ENCODE results near the gene NANOS3. TPM values are rescaled to one million over a fixed set of nuclear protein-coding genes. Genes with fewer than 3 reads are reported as not detected.
A peak's percentile ranks its signal among the peaks of the same experiment; 100 is the strongest.
"Not testable (repeated sequence)": the region's sequence is repeated elsewhere in the genome, so short reads cannot be mapped to it uniquely, and the experiment has no call there.

NANOS3 gene
- total RNA-seq, 1 experiment from 2014 or later: not detected

DNA sequence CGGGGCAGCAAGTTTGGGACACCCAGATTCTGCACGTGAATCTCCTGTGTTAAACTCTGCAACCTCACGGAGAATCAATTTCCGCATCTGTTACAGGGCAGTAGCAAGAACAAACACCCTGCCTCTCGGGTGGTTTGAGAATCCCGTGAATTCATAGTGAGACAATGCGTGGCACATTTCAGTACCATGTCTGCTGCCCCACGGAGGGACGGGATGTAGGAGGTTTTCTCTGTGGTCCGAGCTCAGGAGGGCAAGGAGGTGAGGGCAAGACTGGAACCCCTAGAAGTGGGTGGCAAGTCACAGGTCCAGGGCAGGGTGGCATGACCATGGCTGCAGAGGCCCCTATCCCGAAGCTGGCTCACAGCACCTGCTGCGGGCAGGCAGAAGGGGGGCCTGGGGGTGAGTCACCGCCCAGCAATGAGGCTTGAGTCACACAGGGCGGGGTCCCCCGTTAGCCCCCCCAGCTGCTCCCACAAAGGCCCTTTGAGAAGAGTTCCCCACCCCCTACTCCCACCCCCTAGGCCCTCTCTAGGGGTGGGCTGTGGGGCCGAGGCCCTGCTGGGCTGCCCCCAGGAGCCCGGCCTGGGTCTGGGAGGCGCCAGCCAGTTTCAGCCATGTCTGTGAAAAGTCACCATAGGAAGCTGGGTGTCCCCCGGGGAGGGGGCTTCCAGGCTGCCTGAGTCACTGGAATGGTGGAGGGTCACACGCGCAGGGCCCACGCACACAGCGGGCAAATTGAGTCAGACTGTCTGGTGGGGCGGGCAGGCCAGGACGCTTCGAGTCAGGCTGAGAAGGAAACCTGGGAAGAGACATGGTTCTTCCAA is 25.8 kb upstream of the NANOS3 start:
- Histone ChIP-seq H3K9me3 (ENCODE audit: control insufficient read depth in 1 of 2, insufficient read depth in 1 of 2, low read depth in 1 of 2, low read length in 2 of 2) (no peaks in the 10 kb centered on the region), H3K27ac (ENCODE audit: low read depth, low read length) (peak overlapping the region; percentile 100), H4K20me1 (ENCODE audit: insufficient read depth) (no peaks in the 10 kb centered on the region), H3K4me1 (ENCODE audit: control insufficient read depth in 1 of 2, insufficient read depth in 2 of 2, low read length in 2 of 2) (peaks cover 80 to 99% of the 10 kb centered on the region in 2 experiments), H3K9me2 (ENCODE audit: insufficient read depth) (no peaks in the 10 kb centered on the region), H3K9ac (ENCODE audit: low read length) (peak overlapping the region; percentile 90), H3K36me3 (ENCODE audit: control insufficient read depth in 1 of 2, insufficient read depth in 2 of 2, low read length in 2 of 2) (no peaks in the 10 kb centered on the region), H2AFZ (ENCODE audit: low read depth, low read length, poor library complexity, severe bottlenecking) (no peak overlapping the region), H3K27me3 (ENCODE audit: insufficient read depth, low read length) (no peaks in the 10 kb centered on the region), H3K4me2 (ENCODE audit: low read length) (peak overlapping the region; percentile 99), H3K79me2 (ENCODE audit: insufficient read depth, low read length) (no peaks in the 10 kb centered on the region), H3K4me3 (replicated peaks in 1 of 2; ENCODE audit: low read depth in 1 of 2, low read length in 2 of 2) (peak overlapping the region; percentile 31 to 58)
- ChIA-PET RAD21 (ENCODE audit: low non-redundant PET in 1 of 2, low total read pairs in 2 of 2, uncharacterized antibody in 2 of 2, unreplicated experiment in 2 of 2) (interaction anchor here in 1 of 2 experiments (1.0 kb wide), 1 partner anchor 11 kb away, joined by 4 read pairs; no protein-coding TSS in a partner anchor), CTCF (interaction anchor here (0.5 to 2.8 kb wide), 2 partner anchors 11 kb away, joined by 3 to 20 read pairs; no protein-coding TSS in a partner anchor), POLR2A (interaction anchor here (0.5 to 6.5 kb wide), 7 partner anchors 11 to 505 kb away, joined by 3 to 64 read pairs (median 6); partner anchors contain the start of gene ZSWIM4)
- peak; percentile 89 for DNase-seq (ENCODE audit: low read depth, low spot score)
- peak; percentile 49 for ATAC-seq
- peak; percentile 80 for TF ChIP-seq TCF7L2 (IDR thresholded peaks at IDR 0.05; ENCODE audit: borderline replicate concordance, extremely low read depth, insufficient read depth, insufficient read length)
- TF ChIP-seq ZFX (IDR thresholded peaks at IDR 0.05): no peak; the same call in 1 of the 2 replicates
- TF ChIP-seq ZBTB33 (IDR thresholded peaks at IDR 0.05; ENCODE audit: extremely low read depth, insufficient replicate concordance, low read length): peak; percentile 54
- TF ChIP-seq POLR2AphosphoS5 (IDR thresholded peaks at IDR 0.05; ENCODE audit: low read depth, low read length): peak; percentile 60
- peak; percentile 58 for TF ChIP-seq YY1 (IDR thresholded peaks at IDR 0.05; ENCODE audit: extremely low read depth, insufficient replicate concordance, low read depth, low read length)
- TF ChIP-seq EGR1 (IDR thresholded peaks at IDR 0.05; ENCODE audit: low read depth): no peak
- TF ChIP-seq MAX (IDR thresholded peaks at IDR 0.05): no peak
- no peak for TF ChIP-seq CBX3 (IDR thresholded peaks at IDR 0.05; ENCODE audit: low read depth)
- BruUV-seq (replicated peaks): TSS peak; percentile 42
- intact Hi-C loops (cut with micrococcal nuclease): no loop called here

GRCh38 chr19:13851734-13852114 is 25.2 kb upstream of the NANOS3 start:
- H3K27me3 ChIP-seq (ENCODE audit: insufficient read depth, low read length); H4K20me1 ChIP-seq (ENCODE audit: insufficient read depth); H3K79me2 ChIP-seq (ENCODE audit: insufficient read depth, low read length); ATAC-seq; H3K9me3 ChIP-seq (ENCODE audit: control insufficient read depth in 1 of 2, insufficient read depth in 1 of 2, low read depth in 1 of 2, low read length in 2 of 2); H3K9me2 ChIP-seq (ENCODE audit: insufficient read depth); intact Hi-C loops (cut with micrococcal nuclease); H3K36me3 ChIP-seq (ENCODE audit: control insufficient read depth in 1 of 2, insufficient read depth in 2 of 2, low read length in 2 of 2); DNase-seq (ENCODE audit: low read depth, low spot score); H2AFZ ChIP-seq (ENCODE audit: low read depth, low read length, poor library complexity, severe bottlenecking): not testable (repeated sequence)
- peaks cover 81 to 98% of the 10 kb centered on the region in 2 experiments for H3K4me1 ChIP-seq (ENCODE audit: control insufficient read depth in 1 of 2, insufficient read depth in 2 of 2, low read length in 2 of 2)
- H3K27ac ChIP-seq (ENCODE audit: low read depth, low read length): peak overlapping the region; percentile 100
- ChIA-PET RAD21 (ENCODE audit: low non-redundant PET in 1 of 2, low total read pairs in 2 of 2, uncharacterized antibody in 2 of 2, unreplicated experiment in 2 of 2) (interaction anchor here in 1 of 2 experiments (1.0 kb wide), 1 partner anchor 10 kb away, joined by 4 read pairs; no protein-coding TSS in a partner anchor), POLR2A (interaction anchor here (1.3 to 6.5 kb wide), 7 partner anchors 8 to 120 kb away, joined by 5 to 64 read pairs (median 7); partner anchors contain the start of gene ZSWIM4), CTCF (interaction anchor here (2.8 kb wide), 1 partner anchor 10 kb away, joined by 20 read pairs; no protein-coding TSS in a partner anchor)
- BruUV-seq (replicated peaks): TSS peak; percentile 61
- peak overlapping the region; percentile 99 for H3K4me2 ChIP-seq (ENCODE audit: low read length)
- H3K4me3 ChIP-seq (replicated peaks in 1 of 2; ENCODE audit: low read depth in 1 of 2, low read length in 2 of 2): peak overlapping the region; percentile 24 to 58; a peak in 3 of 4 replicates
- peak overlapping the region; percentile 90 for H3K9ac ChIP-seq (ENCODE audit: low read length)
